Stimulated activated CD4-positive, alpha-beta T cell treated with anti-CD3 and anti-CD28 coated beads, Interleukin-4, amount 100 ng/mL, for 48 hours (primary cell): ENCODE data around the gene CDC42BPA.

ENCODE experiments used
- DNase-seq, 2 donors: peaks; one replicate each; pipeline ENCODE4 v3.0.0-alpha.2; 2020; ENCODE audit warnings: low read depth in 2 of 2

The CDC42BPA gene

DNA sequence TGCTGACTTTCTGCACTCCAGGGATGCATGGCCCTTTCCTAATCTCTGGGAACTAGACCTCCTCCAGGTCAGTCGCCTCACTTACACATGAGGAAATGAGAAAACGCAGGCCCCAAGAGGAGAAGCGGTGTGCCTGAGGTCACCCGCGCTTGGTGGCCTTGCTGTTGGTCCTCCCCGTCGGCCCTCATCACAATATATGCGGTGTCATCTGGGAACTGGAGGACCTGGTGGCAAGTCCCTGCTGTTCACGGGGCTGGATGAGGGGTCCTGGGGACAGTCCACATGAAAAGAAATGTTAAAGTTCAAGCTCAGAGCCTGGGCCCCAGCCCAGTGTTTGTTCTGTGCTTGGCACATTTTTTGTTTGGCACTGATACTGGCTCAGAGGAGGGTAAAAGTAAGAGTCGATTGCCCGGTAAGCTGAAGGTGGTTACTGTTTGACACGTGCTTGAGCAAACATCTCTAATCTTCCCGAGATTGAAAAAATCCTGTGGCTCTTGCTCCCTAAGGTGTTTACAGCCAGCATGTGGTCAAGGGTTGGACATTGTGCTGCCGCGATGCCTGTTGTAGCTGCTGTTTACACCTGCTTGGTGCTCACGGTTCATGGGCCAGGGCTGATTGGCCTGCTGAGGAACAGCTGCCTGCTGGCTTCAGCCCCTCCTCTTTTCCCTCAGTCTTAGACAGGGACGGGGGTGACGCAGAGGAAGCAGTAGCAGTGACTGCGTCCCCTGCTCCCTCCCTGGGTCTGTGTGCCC, 373.0 kb downstream of the CDC42BPA start:
- no peak for DNase-seq

DNA sequence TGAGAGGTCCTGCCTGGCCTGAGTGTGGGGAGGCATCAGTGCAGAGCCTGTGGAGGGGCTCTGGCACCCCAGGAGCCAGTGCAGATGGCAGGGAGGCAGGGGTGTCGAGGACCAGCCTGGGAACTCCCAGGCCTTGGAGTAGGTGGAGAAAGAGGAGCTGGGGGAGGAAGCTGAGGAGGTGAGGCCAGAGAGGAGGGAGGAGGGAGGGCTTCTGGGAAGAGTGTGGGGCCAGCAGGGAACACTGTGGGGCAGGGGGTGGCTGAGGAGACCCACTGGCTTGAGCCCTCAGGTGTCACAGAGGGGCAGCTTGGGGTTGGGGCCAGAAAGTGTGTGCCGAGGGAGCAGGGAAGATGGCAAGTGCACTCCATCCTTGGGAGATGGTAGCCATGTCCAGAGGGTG, 374.4 kb downstream of the CDC42BPA start:
- no peak for DNase-seq

- DNase-seq, result no peak
Measured at GRCh38 chr1:226943156-226943555, 375.1 kb downstream of the CDC42BPA start.

GRCh38 chr1:226942392-226942791, 375.9 kb downstream of the CDC42BPA start:
- no peak for DNase-seq

- no peak for DNase-seq
Measured at GRCh38 chr1:226940806-226941067, 377.6 kb downstream of the CDC42BPA start.

GRCh38 chr1:226940029-226940805, 378.1 kb downstream of the CDC42BPA start, which contains the start of gene COQ8A:
COQ8A (plus strand) TSS chr1:226940294; CDS start chr1:226961386, 21,092 bp downstream.
- DNase-seq, result peak; percentile 98
